ELR (cell line): ENCODE measurements around the gene TCF7L1.
"Not testable (repeated sequence)": the region's sequence is repeated elsewhere in the genome, so short reads cannot be mapped to it uniquely, and the experiment has no call there.

Source experiments
- DNase-seq: peaks from one replicate; pipeline ENCODE4 v3.0.0-alpha.2; 2015; ENCODE audit warnings: low read depth

The TCF7L1 gene

DNA sequence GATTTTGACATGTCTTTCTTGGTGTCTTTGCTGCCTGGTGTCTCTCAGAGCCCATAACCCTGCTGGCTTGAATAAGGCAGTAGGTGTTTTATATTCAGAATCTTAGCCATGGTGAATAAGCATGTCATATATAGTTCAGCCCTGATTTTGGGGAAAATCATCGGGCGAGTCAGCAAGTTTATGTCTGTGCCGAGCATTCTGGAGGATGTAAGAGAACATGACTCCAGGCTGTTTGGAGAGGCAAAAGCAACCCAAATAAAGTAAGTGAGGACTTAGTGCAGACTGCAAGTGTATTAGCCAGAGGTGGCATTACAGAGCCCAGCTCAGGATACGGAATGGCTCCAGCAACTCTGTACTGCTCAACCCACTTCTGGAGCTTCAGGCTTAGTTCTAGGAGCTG is 50.3 kb downstream of the TCF7L1 start:
- DNase-seq, result no peak

DNA sequence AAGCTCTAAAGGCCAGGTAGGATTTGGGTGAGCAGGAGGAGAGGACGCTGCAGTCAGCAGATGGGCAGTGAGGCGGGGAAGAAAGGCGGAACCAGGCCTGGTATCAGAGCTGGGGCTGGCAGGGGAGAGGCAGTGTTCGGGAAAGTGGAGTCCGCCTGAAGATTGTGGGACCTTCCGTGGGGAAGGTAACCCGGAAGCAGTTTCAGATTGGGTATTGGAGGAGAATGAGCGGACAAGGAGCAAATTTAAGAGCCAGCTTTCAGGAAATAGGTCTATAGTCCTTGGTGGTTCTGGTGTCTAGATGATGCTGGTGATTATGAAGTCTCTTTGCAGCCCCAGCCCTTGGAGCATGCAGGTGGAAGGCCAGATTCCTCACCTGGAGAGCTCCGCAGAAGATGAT is 51.0 kb downstream of the TCF7L1 start:
- DNase-seq, result no peak

DNA sequence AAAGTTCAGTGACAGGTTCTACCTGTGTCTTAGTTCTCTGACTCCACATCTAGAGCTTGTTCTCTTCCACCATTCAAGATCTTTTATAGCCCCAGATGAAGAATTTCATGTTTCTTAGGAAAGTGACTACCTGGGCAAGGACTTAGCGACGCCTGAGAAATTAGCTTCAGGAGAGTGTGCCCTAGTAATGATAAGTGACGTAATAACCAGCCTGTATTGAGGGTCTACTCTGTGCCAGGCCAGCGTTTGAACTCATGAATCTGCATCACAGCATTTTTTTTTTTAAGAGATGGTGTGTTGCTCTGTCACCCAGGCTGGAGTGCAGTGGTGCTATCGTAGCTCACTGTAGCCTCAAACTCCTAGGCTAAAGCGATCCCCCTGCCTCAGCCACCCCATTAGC is 51.8 kb downstream of the TCF7L1 start:
- DNase-seq, result no peak

DNA sequence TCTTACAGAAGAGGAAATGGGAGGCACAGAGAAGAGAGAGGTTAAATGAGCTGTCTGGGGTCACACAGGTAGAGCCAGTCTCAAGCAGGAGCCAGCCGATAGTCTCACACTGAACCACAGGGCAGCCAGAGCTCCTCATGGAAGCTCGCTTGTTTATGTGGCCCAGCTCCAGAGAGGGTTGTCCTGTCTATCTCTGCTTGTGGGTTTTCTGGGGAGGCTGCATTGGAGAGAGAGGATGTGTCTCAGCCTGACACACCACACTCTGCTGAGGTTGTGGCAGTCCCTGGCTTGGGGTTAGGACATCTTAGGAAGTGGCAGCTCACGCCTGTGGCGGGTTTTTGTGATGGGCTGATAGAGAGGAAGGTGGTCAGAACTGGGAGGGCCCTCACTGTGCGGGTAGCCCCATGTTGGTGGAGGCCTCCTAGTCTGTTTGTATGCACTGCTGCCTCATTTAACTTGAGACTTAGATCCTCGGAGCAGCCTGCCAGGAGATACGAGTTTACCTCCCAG is 52.3 kb downstream of the TCF7L1 start:
- DNase-seq, result no peak

DNA sequence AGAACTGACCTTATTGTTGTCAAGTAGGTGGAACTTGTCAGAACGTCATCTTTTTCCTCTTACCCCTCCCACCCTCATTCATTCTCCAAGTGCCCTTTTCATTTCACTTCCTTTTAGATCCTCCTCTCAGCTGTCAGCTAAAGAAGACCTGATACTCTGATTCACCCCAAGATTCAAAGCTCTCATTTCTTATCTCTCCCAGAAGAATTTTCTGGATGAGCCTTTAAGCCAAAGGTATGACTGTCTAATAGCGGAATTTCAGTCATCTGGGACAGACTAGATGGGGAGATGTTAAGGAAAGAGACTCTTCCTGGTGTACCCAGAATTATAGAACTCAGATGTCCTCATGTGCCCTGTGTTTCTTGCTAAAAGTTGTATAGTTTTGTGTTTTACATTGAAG is 53.9 kb downstream of the TCF7L1 start:
- no peak for DNase-seq

DNA sequence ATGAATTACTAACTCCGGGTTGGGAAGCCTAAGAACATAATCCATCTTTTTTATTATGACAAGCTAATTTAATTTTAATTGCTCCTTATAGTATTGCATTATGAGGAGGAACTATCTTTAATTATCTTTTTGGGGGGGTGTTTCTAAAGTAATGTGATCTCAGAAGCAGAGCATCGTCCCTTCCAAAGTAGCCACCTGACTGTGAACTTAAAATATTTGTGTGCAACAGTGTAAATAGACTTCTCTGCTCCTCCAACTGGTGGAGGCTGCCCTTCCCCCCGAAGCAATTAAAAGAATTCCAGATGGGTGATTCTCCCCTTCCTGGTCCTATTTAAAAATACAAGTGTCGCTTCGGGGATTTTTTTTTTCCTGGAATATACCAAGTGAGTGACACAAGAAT is 55.7 kb downstream of the TCF7L1 start:
- DNase-seq, result no peak

DNA sequence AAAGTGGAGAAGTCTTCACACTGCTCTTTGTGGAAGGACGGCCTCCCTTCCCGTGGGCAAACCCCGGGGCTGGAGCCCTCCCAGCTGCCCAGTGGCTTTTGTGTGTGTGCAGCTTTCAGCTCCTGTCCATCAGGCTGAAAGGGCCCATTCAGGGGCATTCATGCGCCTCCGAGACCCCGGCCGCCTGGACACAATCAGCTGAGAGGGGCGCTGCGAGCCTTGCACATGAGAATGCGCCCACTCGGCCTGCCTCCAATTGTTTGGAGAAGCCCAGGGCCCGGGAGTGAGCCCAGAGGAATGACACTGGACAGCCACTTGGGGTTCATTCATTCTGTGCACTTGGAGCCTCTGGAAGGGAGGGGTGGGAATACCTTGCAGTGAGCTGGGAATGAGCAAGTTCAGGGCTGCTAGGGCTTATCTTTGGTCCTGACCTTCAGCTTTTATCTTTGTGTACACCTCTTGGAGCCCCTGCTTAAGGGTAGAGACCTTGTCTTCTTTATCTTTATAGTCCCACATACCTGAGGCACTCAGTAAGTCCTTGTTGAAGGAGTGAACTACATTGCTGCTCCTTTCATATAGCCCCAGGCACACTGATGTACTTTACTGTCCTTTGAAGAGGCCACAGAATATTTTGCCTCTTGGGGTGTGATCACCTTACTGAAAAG is 56.5 kb downstream of the TCF7L1 start:
- no peak for DNase-seq

DNA sequence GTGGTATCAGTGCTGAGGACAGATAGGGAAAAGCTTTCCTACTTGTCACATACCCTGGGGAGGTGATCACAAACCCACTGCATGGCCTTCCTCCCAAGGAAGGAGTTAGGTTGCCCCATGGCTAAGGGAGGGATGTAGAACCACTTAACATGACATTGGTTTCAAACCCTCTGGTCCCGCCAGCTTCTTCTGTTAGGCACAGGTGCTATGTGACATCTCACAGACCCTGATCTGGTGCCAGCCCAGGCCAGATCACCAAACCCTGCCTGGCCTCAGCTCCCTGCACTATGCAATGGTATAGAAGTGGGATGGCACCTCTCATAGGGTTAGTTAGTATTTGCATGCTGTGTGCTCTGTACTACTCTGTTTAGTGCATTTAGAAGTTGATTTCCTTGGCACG is 58.0 kb downstream of the TCF7L1 start:
- DNase-seq, result no peak

DNA sequence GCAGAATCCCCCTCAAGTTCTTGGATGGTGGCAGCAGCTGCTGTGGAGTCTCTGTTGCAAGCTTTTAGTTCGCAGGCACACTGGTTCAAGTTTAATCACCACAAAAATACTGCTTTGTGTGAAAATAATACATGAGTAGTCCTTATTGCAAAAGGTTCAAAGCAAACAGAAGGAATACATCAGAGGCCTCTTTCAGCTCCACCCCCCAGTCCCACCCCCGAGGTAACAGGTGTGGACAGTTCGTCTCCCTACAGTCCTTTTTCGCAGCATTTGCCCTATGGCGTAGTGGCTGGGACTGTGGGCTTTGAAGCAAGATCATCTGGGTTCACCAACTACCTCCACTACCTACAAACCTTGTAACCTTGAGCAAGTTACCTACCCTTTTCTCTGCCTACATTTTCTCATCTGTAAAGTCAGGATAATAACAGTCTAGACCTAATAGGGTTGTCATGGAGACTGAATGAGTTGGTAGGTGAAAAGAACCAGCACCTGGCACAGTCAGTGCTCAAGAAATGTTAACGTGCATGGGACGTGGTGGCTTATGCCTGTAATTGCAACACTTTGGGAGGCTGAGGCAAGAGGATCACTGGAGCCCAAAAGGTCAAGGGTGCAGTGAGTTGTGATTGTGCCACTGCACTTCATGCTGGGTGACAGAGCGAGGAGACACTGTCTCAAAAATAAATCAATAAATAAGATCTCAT is 61.7 kb downstream of the TCF7L1 start:
- no peak for DNase-seq

DNA sequence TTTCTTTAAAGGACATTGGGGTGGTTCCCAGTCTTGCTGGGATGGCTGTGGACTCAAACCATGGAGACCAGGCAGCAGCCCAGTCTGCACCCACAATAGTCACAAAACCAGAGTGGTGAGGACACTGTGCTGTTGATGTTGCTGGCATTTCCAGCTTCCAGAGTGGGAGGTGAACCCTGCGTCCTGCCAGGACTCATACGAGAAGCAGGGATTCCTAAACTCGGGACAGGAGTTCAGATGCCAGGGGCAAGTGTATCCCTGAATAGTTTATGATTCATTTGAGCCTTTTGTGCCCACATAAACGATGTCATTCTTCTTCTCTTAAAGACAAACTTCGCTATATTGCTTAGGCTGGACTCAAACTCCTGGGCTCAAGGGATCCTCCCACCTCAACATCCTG is 62.8 kb downstream of the TCF7L1 start:
- DNase-seq, result no peak

DNA sequence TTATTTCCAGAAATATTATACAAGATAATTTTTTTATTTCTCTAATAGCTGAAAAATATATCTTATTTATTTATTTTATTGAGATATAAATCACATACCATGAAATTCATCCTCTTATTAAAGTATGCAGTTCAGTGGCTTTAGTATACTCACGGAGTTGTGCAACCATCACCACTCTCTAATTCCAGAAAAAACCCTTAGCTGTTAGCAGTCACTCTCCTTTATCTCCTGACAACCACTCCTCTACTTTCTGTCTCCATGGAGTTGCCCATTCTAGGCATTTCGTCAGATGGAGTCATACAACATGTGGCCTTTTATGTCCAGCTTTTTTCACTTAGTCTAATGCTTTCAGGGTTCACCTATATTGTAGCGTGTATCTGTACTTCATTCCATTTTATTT is 66.5 kb downstream of the TCF7L1 start:
- no peak for DNase-seq

DNA sequence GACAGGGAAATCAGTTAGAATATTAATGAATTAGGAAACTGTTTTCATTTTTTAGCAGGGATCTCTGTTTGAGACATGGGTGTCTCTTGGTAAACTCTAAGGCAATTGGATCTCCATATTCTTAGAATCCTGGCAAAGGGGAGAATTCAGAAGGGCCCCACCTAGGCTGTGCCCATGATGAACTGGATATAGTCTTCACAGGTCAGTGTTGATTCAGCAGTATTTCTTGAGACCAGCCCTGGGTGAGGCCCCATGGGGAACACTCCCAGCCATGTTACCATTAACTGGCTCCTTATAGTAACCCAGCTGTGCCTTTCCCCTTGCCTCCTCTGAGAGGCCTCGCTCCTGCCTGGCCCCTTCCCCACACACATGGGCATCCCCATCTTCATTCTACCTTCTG is 76.7 kb downstream of the TCF7L1 start:
- DNase-seq, result no peak

DNA sequence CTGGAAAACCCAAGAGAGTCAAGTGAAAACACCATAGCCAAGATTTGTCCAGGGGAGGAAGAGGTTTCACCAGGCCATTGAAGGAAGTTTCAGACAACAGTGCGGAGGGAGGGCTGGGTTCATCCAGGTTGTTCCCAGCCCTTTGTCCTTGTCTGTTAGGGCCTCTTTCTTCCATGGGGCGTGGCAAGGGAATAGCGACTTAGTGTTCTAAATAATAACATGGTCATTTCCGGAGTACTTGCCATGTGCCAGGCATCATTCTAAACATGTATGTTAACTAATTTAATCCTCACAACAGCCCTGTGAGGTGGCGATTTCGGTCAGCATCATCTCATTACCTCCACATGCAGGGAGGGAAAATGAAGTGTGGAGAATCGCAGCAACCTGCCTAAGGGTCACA is 77.3 kb downstream of the TCF7L1 start:
- no peak for DNase-seq

DNA sequence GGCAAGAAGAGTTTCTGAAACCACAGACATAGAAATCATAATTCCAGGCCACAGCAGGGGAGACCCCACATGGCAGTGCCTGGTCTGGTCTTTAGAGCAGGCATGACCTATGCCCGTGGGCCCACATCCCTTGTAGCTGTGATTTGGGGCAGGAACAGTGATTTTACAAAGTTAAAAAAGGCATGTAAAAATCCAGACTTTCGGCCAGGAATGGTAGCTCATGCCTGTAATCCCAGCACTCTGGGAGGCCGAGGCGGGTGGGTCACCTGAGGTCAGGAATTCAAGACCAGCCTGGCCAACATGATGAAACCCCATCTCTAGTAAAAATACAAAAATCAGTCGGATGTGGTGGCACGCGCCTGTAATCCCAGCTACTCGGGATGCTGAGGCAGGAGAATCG is 78.4 kb downstream of the TCF7L1 start:
- not testable (repeated sequence) for DNase-seq

DNA sequence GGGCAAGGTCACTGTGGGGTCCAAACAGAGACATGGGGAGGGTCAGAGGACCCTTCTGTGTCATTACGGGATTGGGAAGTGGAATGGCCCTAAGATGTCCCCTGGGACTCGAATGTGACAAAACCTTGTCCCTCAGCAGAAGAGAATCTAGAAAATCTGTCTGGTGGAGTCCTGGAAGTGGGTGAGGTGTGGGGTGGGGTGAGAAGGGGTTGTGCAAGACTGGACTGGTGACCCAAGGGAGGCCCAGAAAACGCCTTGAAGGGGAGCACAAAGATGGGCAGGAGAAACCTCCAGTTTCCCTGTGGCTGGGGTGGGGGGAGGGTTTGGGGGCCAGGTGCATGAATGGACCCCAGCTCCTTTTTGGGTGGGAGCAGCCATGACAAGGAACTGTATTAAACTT is 79.6 kb downstream of the TCF7L1 start:
- DNase-seq, result no peak

DNA sequence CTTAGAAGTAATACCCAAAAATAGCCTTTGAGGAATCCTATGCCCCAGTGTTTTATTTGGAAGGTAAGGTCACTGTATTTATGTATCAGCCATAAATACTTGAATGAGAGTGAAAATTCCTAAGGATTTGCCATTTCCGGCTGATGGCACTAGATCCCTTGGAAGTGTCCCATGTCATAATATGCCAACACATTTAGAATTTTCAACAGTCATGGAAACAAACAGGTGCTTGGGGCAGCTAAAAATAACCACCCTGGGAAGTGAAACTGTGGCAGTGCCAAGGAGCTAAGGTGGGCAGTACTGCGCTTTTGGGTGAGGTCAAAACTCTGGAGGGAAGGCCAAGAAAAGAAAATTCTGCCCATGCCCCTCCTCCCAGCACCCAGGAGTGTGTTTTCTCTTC is 80.2 kb downstream of the TCF7L1 start:
- DNase-seq, result no peak

DNA sequence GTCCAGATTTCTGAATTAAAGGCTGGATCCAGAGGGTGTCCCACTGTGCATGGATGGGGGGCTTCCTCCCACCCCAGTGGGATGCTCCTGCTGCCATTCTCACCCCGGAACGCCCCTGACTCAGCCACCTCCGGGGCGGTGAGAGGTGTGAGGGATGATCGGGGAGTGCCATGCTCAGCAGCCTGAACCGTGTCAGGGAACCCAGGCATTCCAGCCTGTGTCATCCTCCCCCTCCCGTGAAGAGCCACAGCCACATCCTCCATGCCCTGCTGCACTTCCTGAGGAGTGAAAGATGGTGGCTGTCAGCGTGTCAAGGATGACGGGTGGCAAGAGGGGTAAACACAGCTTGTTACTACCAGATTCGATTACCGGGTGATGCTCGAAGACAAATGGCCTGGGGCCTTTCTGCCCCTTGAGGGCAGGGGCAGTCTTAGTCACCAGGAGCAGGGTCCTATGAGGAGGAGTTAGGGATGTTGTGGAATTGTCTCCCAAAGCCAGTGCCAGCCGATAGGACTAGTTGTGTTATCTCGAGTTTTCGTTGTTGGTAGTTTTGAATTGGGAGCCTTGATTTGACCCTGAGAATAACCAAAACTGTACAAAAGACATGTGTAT is 80.8 kb downstream of the TCF7L1 start:
- DNase-seq, result no peak

DNA sequence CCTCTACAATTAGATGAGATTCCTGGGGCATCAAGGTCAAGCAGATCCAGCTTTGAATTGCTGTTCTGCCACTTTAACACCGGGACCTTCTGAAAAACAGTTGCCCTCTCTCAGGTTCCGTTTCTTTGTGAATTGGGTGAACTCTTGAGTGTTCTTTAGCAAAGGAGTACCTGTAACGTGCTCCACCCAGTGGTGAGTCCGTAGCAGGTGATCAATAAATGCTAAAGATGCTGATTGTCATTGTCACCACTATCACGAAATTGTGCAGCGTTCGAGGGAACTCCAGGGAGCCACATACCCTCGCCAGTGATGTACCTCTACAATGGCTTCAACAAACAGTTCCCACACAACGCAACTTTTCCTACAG is 81.9 kb downstream of the TCF7L1 start:
- no peak for DNase-seq

DNA sequence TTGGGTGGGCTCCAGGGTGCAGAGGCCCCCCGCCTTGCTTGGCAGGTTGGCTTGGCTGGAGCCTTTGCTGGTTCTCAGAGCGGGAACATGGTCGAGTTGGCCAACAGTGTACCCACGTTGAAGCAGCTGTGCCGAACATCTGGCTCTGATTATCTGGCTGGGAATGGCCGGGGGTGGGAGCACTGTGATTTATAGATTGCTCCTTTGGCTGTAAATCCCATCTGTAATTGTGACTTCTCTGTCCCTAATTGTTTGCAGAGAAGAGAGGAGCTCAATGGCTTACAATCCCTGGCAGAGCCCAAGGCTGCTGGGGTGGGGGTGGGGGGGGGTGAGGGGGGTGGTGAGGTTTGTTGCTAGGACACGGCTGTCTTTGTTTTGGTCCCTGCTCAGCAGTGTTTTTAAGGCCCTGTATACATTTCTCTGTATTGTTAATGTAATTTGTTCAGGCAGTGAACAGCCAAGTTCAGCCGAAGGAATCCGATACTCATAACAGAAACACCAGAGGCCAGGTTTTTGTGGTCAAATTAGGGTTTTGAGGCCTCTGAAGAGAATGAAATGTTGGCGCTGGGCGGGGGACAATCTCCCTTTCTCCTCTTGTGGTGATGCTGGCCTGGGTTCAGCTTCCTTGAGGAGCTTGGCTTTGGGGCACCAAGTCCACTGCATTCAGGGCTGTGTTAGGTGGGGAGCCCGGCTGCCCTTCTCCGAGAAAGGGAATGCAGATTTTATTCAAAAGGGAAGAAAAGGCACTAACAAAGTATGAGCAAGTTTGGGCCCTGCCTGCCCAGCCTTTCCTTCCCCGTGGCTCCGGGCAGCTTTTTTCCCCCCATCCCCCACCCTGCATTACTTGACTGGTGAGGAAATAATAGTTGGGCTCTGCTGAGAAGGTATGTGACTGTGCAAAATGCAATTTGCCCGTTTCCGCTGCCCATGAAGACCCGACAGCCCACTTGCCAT is 82.5 kb downstream of the TCF7L1 start:
- no peak for DNase-seq

DNA sequence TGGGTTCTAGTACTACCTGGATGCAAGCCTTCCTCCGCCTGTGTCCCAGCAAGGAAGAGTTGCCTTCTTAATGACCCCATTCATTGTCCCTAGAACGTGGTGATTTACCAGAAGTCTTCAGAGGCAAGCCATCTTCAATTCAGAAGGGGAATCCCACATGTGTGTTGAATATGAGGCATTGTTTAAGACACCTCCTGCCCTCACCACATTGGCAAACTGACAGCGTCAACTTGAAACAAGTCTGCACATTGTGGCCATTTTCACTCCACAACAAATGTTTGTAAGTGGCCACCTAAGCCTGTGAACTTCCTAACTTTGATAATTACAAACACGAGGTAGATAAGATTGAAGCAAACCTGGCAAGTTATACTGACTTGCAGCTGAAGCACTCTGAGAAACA is 83.7 kb downstream of the TCF7L1 start:
- no peak for DNase-seq

DNA sequence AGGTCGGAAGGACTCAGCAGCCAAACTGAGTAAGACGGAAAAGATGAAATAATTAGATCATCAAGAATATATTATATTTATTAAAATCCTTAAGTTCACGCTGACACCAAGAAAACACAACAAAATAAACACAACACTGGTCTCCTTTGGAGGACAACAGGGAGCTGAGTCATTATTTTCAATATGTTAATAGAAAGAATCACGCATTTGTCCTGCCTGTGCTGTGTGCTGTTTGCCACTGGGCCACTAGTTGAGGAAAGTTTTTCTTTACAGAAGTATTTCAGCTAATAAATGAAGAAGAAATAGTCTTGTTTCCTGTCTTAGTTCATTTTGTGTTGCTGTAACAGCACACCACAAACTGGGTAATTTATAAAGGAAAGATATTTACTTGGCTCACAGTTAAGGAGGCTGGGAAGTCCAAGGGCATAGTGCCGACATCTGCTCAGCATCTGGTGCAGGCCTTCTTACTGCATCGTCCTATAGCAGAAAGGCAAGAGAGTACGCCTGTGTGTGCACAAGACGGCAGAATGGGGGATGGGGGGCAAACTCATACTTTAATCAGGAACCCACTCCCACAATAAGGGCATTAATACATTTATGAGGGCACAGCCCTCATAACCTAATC is 88.0 kb downstream of the TCF7L1 start:
- DNase-seq, result no peak

DNA sequence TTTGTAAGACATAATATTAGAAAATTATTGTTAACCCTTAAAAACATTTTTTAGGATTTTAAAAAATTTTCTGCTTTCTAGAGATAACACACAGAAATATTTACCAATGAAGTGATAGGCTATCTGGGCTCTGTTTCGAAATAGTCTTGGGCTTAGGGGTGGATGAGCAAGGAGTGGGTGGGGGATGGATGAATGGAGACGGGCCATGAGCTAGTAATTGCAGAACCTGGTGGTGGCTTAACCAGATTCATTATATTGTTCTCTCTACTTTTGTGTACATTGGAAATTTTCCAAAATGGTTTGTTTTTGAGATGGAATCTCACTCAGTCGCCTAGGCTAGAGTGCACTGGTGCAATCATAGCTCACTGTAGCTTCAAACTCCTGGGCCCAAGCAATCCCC is 89.6 kb downstream of the TCF7L1 start:
- no peak for DNase-seq
